ENCODE data around the gene FADS3.

DNA sequence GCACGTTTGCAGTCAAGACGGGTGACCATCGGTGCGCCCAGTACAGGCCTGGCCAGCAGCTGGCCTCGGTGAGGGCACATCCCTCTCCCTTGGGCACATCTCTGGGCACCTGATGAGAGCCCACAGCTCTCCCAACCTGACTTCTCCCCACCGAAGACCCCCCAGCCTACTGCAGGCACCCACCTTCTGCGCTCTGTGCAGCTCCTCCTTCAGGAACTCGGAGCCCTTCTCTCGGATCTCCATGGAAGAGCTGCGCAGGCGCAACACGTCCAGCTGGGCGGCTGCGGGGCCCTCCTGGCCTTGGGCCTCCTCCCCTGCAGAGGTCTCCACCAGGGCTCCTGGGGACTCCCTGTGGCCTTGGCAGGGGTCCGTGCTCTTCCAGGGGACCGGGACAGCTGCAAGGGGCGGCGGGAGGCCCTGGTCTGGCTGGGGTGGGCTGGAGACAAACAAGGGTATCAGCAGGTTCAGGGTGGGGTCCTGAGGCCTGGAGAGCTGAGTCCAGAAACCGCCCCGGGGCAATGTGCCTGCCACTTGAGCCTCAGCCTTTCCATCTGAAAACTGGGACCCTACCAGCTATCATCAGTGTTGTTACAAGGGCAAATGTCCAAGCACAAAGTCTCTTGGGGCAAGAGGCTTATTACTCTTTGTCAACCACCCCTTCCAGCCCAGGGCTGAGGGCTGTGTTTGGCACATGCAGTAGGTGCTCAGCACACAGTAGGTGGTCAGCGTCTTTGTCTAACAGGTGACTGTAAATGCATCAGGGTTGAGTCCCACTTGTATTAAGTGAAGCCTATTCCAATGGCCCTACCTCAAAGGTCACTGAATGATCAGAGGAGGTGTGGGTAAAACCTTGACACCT is 16.8 kb upstream of the FADS3 start:
- TF ChIP-seq, protein P1, sequence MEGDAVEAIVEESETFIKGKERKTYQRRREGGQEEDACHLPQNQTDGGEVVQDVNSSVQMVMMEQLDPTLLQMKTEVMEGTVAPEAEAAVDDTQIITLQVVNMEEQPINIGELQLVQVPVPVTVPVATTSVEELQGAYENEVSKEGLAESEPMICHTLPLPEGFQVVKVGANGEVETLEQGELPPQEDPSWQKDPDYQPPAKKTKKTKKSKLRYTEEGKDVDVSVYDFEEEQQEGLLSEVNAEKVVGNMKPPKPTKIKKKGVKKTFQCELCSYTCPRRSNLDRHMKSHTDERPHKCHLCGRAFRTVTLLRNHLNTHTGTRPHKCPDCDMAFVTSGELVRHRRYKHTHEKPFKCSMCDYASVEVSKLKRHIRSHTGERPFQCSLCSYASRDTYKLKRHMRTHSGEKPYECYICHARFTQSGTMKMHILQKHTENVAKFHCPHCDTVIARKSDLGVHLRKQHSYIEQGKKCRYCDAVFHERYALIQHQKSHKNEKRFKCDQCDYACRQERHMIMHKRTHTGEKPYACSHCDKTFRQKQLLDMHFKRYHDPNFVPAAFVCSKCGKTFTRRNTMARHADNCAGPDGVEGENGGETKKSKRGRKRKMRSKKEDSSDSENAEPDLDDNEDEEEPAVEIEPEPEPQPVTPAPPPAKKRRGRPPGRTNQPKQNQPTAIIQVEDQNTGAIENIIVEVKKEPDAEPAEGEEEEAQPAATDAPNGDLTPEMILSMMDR (IDR thresholded peaks at IDR 0.05) = no peak
- no peak for TF ChIP-seq POLR2A (IDR thresholded peaks at IDR 0.05)
